HCT116 (cell line): Measurements from ENCODE around the gene MN1. TPM values are rescaled to one million over a fixed set of nuclear protein-coding genes. Genes with fewer than 3 reads are reported as not detected.
A peak's percentile ranks its signal among the peaks of the same experiment; 100 is the strongest.

ENCODE experiments used
- ATAC-seq: fragments of 200-7000 bp; cut with Tn5 transposase; 2 replicates; pipeline ENCODE4 v1.9.1; 2020; ENCODE audit warnings: mild to moderate bottlenecking, moderate library complexity
- BruUV-seq: library from RNA; stranded (reverse); fragments of 400-500 nt; replicated peaks from 2 replicates; lab custom pipeline; 2021; lab: Mats Ljungman, UMichigan
- CTCF ChIA-PET: fragments of 300-600 bp; sonication (Branson Sonifier 250); formaldehyde crosslinking; loops from one replicate; lab custom pipeline; 2021; ENCODE audit warnings: antibody characterized with exemption; lab: Charles Lee
- POLR2A ChIA-PET: fragments of 300-600, 350-600 bp; sonication (Branson Sonifier 250); formaldehyde crosslinking; loops from one replicate; lab custom pipeline; 2021; ENCODE audit warnings: antibody characterized with exemption; lab: Charles Lee
- RAD21 ChIA-PET, 2 experiments: fragments of 300-600 bp; sonication (Branson Sonifier 250); formaldehyde crosslinking; loops; one replicate each; lab custom pipeline; 2023; ENCODE audit warnings: low total read pairs in 2 of 2; ENCODE audit not compliant: uncharacterized antibody in 2 of 2, unreplicated experiment in 2 of 2, low non-redundant PET in 1 of 2; lab: Charles Lee
- DNase-seq: peaks from one replicate; pipeline ENCODE4 v3.0.0-alpha.2; 2010; ENCODE audit warnings: low read depth, low spot score
- H2AFZ ChIP-seq: fragments of 200-600 bp; shearing (Covaris generic), sonication (generic); 2 replicates; pipeline ENCODE4 v1.6.1; 2017; ENCODE audit warnings: low read depth, mixed run types, mixed read lengths, antibody characterized with exemption, low read length; ENCODE audit not compliant: poor library complexity, severe bottlenecking
- H3K27ac ChIP-seq: 2 replicates; pipeline ENCODE4 v1.5.1; 2012; ENCODE audit warnings: low read depth, low read length
- H3K27me3 ChIP-seq: fragments of 200-600 bp; sonication (generic); 2 replicates; pipeline ENCODE4 v1.6.1; 2016; ENCODE audit warnings: mixed run types, low read length, mixed read lengths; ENCODE audit not compliant: insufficient read depth
- H3K36me3 ChIP-seq, 2 experiments: fragments of 200-500 bp in 1 of 2; fragments of 200-600 bp in 1 of 2; sonication (Bioruptor generic) in 1 of 2; sonication (generic) in 1 of 2; 2 replicates each; pipeline versions ENCODE4 v1.5.1 to v1.6.1; 2014 to 2016; ENCODE audit warnings: low read length in 2 of 2, inconsistent platforms in 1 of 2, mixed read lengths in 1 of 2, mixed run types in 1 of 2; ENCODE audit not compliant: insufficient read depth in 2 of 2, control insufficient read depth in 1 of 2
- H3K4me1 ChIP-seq, 2 experiments: fragments of 200-600 bp in 1 of 2; sonication (generic) in 1 of 2; 2 replicates each; pipeline versions ENCODE4 v1.5.1 to v1.6.1; 2012 to 2017; ENCODE audit warnings: low read length in 2 of 2, inconsistent platforms in 1 of 2, mild to moderate bottlenecking in 1 of 2, mixed read lengths in 1 of 2, mixed run types in 1 of 2, moderate library complexity in 1 of 2; ENCODE audit not compliant: insufficient read depth in 2 of 2, control insufficient read depth in 1 of 2
- H3K4me2 ChIP-seq: fragments of 200-600 bp; sonication (generic); 2 replicates; pipeline ENCODE4 v1.6.1; 2017; ENCODE audit warnings: mixed run types, low read length, mixed read lengths
- H3K4me3 ChIP-seq, 2 experiments: fragments of 200-600 bp in 1 of 2; sonication (generic) in 1 of 2; replicated peaks in 1 of 2; 2 replicates each; pipeline ENCODE4 v1.5.1; 2011 to 2016; ENCODE audit warnings: low read length in 2 of 2, control low read depth in 1 of 2, low read depth in 1 of 2, mild to moderate bottlenecking in 1 of 2, mixed read lengths in 1 of 2, mixed run types in 1 of 2
- H3K79me2 ChIP-seq: fragments of 200-600 bp; sonication (generic); 2 replicates; pipeline ENCODE4 v1.6.1; 2017; ENCODE audit warnings: mild to moderate bottlenecking, mixed run types, low read length, moderate library complexity, mixed read lengths; ENCODE audit not compliant: insufficient read depth
- H3K9ac ChIP-seq: fragments of 200-600 bp; sonication (generic); 2 replicates; pipeline ENCODE4 v1.6.1; 2016; ENCODE audit warnings: low read length, mixed read lengths
- H3K9me2 ChIP-seq: fragments of 200-600 bp; sonication (generic), shearing (Covaris generic); 2 replicates; pipeline ENCODE4 v1.6.1; 2017; ENCODE audit warnings: mixed run types, mild to moderate bottlenecking, moderate library complexity; ENCODE audit not compliant: insufficient read depth
- H3K9me3 ChIP-seq, 2 experiments: fragments of 200-500 bp in 1 of 2; fragments of 200-600 bp in 1 of 2; sonication (Bioruptor generic) in 1 of 2; sonication (generic) in 1 of 2; 2 replicates each; pipeline ENCODE4 v1.6.1; 2014 to 2017; ENCODE audit warnings: low read length in 2 of 2, mixed read lengths in 2 of 2, inconsistent platforms in 1 of 2, low read depth in 1 of 2, mild to moderate bottlenecking in 1 of 2, mixed run types in 1 of 2, moderate library complexity in 1 of 2; ENCODE audit not compliant: control insufficient read depth in 1 of 2, insufficient read depth in 1 of 2
- H4K20me1 ChIP-seq: fragments of 200-600 bp; sonication (generic), shearing (Covaris generic); 2 replicates; pipeline ENCODE4 v1.6.1; 2017; ENCODE audit warnings: mixed run types, mild to moderate bottlenecking, moderate library complexity; ENCODE audit not compliant: insufficient read depth
- RAD21 ChIP-seq: IDR thresholded peaks from 2 replicates; pipeline ENCODE4 v1.6.1; 2012; ENCODE audit warnings: low read depth, mild to moderate bottlenecking
- TCF7L2 ChIP-seq: IDR thresholded peaks from 2 replicates; pipeline ENCODE4 v1.7.0; 2011; ENCODE audit warnings: borderline replicate concordance, inconsistent platforms; ENCODE audit not compliant: insufficient read depth, insufficient read length; ENCODE audit errors: extremely low read depth
- intact Hi-C: fragments of 100-400 bp; cut with micrococcal nuclease; formaldehyde crosslinking; loops from 2 replicates; pipeline ENCODE4 v1.10.0; 2022
- total RNA-seq: library from RNA; stranded (reverse); gene quantifications from one replicate; pipeline ENCODE4 v1.2.1, GENCODE V29; 2021; ENCODE audit not compliant: unreplicated experiment
- TF ChIP-seq, protein P1 (sequence below): IDR thresholded peaks from 2 replicates; pipeline ENCODE4 v1.6.1; 2012
- TF ChIP-seq, protein P2 (sequence below), 3 experiments: fragments of 200-600 bp in 1 of 3; sonication (generic) in 1 of 3; IDR thresholded peaks in 2 of 3; conservative IDR thresholded peaks in 1 of 3; 2 replicates each; pipeline ENCODE4 v1.5.1; 2012 to 2017; ENCODE audit warnings: low read depth in 2 of 3, low read length in 2 of 3, antibody characterized with exemption in 1 of 3, borderline replicate concordance in 1 of 3, control low read depth in 1 of 3, mild to moderate bottlenecking in 1 of 3, mixed read lengths in 1 of 3, mixed run types in 1 of 3, moderate library complexity in 1 of 3; ENCODE audit not compliant: insufficient read depth in 1 of 3

Gene MN1
- total RNA-seq, 1 experiment from 2014 or later: 2.9 TPM

DNA sequence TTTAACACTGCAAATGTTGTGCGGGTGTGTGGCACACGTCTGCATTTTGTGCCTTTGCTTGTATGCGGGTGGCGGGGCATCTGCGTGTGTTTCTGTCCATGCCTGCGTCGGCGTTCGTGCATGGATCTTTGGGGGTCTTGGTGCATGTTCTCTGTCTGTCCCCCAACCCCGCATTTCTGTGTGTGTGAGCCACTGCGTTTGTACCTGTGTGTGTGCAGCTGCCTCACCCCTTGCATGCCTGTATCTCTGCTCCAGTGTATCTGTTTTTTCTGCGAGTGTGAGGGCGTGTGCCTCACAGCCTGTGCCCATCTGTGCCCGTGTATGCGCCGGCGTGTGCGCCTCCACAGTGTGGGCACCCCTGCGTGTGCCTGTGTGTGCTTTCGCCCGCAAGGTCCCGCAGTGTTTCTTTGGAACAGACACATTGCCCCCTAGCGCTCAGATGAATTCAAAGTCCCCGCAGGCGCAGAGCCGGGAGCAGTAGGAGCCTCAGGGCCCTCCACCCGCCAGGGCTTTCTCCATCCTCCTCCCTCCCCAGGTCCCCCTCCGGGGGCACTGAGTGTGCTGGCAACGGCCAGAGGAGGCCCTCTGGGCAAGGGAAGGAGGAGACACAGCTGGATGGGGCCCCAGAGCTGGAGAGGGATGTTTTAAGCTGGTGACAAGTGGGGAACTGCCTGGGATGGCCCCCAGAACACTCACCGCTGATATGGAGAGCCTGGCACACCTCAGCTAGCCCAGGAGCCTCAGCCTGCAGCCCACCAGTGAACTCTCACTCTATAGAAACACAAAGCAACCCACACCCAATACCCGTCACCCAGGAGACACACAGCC, 3.1 kb upstream of the MN1 start:
- peaks cover 6 to 19% of the 10 kb centered on the region in 2 experiments; a peak in 2 of 4 replicates for H3K4me1 ChIP-seq
- POLR2A ChIA-PET: no interaction called here
- TF ChIP-seq TCF7L2 (peak; percentile 36), RAD21 (peak; percentile 84)
- TF ChIP-seq, protein P1, sequence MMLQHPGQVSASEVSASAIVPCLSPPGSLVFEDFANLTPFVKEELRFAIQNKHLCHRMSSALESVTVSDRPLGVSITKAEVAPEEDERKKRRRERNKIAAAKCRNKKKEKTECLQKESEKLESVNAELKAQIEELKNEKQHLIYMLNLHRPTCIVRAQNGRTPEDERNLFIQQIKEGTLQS: no peak
- TF ChIP-seq, protein P2, sequence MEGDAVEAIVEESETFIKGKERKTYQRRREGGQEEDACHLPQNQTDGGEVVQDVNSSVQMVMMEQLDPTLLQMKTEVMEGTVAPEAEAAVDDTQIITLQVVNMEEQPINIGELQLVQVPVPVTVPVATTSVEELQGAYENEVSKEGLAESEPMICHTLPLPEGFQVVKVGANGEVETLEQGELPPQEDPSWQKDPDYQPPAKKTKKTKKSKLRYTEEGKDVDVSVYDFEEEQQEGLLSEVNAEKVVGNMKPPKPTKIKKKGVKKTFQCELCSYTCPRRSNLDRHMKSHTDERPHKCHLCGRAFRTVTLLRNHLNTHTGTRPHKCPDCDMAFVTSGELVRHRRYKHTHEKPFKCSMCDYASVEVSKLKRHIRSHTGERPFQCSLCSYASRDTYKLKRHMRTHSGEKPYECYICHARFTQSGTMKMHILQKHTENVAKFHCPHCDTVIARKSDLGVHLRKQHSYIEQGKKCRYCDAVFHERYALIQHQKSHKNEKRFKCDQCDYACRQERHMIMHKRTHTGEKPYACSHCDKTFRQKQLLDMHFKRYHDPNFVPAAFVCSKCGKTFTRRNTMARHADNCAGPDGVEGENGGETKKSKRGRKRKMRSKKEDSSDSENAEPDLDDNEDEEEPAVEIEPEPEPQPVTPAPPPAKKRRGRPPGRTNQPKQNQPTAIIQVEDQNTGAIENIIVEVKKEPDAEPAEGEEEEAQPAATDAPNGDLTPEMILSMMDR (IDR thresholded peaks at IDR 0.05 in 2 of 3, conservative IDR thresholded peaks at IDR 0.05 in 1 of 3; ENCODE audit: borderline replicate concordance in 1 of 3, insufficient read depth in 1 of 3, low read depth in 2 of 3, low read length in 2 of 3): peak; percentile 50 to 80 (median 76); a peak in 5 of 6 replicates
- TF ChIP-seq, all 23 proteins: peak for 3
- intact Hi-C loops: loop anchor here (2.0 to 5.0 kb wide), 2 partner anchors 398 to 1047 kb away; no protein-coding TSS in a partner anchor
- Histone ChIP-seq H3K9ac (no peak overlapping the region), H3K9me2 (no peaks in the 10 kb centered on the region), H3K27ac (no peak overlapping the region), H3K36me3 (no peaks in the 10 kb centered on the region), H3K27me3 (no peaks in the 10 kb centered on the region), H4K20me1 (no peaks in the 10 kb centered on the region), H3K4me2 (peak overlapping the region; percentile 54), H3K9me3 (no peaks in the 10 kb centered on the region), H2AFZ (peak overlapping the region; percentile 31), H3K79me2 (no peaks in the 10 kb centered on the region), H3K4me3 (no peak overlapping the region)
- RAD21 ChIA-PET: interaction anchor here in 1 of 2 experiments (0.6 kb wide), 1 partner anchor 258 kb away, joined by 3 read pairs; no protein-coding TSS in a partner anchor
- no peak for DNase-seq
- CTCF ChIA-PET: no interaction called here
- peak; percentile 78 for ATAC-seq
- BruUV-seq: no TSS peak
